ENCODE measurements around the gene RPSA. TPM values are rescaled to one million over a fixed set of nuclear protein-coding genes. Genes with fewer than 3 reads are reported as not detected.
A peak's percentile ranks its signal among the peaks of the same experiment; 100 is the strongest.
"Not testable (repeated sequence)": the region's sequence is repeated elsewhere in the genome, so short reads cannot be mapped to it uniquely, and the experiment has no call there.

Gene RPSA
- 1,043 and 1,269 TPM in 2 replicates for total RNA-seq (2012; rRNA removed)

DNA sequence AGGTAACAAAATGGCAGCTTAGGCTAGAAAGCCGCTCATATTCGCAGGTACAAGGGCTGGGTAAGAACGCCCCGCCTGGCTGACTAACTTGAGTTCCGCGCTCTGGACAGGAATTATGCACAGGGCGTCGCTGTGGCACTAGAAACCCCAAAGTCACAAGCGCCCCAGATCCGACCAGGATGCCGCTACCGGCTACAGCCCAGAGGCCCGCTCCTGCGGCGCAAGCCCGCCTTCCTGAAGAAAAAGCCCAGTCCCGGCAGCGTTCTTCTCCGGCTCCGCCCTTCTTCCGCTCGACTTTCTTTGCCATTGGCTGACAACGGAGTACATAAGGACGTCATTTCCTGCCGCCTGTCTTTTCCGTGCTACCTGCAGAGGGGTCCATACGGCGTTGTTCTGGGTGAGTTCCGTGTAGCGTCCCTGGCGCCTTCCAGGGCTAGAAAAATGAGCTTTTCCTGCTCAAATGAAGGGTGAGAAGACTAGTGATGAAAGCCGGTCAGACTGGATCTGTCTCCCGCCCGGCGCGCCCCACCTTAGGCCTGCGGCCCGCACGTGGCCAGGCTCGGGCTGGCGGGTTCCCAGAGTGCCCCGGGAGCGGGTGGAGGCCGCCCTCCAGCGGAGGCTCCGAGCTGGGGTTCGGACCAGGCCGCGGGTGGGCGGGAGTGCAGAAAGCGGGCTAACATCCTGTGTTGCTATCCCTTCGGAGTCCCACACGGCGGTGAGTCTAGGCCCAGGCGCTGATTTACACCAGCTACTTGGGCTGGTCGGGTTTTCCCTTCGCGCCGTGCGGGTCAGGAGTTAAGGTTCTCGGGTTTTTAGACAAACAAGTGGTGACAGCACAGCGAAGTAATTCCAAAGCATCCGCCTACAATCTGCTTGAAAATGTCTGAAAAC is at the start of gene RPSA:
Gene RPSA (plus strand): TSS at position 353 of the 891 bp plus-strand sequence. CDS start 934 bp downstream, outside the sequence.
- Histone ChIP-seq H3K9ac (ENCODE audit: low read depth, low read length) (peak within 1 kb of the TSS; percentile 92), H3K9me3 (replicated peaks; ENCODE audit: low read length) (no peaks in the 10 kb centered on the region), H3K4me1 (ENCODE audit: control insufficient read depth, insufficient read depth, low read length) (peaks cover 10% of the 10 kb centered on the region), H3K36me3 (ENCODE audit: insufficient read depth, low read length) (peaks cover 44% of the 10 kb centered on the region), H3K4me2 (ENCODE audit: low read length) (peak within 1 kb of the TSS; percentile 94), H3K27me3 (ENCODE audit: control insufficient read depth, insufficient read depth, low read length) (no peaks in the 10 kb centered on the region), H3K4me3 (ENCODE audit: low read length) (peak within 1 kb of the TSS; percentile 86)

- no peak overlapping the region for H3K4me2 ChIP-seq (ENCODE audit: low read length)
- no peaks in the 10 kb centered on the region for H3K4me1 ChIP-seq (ENCODE audit: control insufficient read depth, insufficient read depth, low read length)
- H3K9ac ChIP-seq (ENCODE audit: low read depth, low read length) = no peak overlapping the region
- H3K4me3 ChIP-seq (ENCODE audit: low read length) = no peak overlapping the region
- no peaks in the 10 kb centered on the region for H3K36me3 ChIP-seq (ENCODE audit: insufficient read depth, low read length)
- no peaks in the 10 kb centered on the region for H3K9me3 ChIP-seq (replicated peaks; ENCODE audit: low read length)
- H3K27me3 ChIP-seq (ENCODE audit: control insufficient read depth, insufficient read depth, low read length) = peaks cover 7% of the 10 kb centered on the region
Observed at GRCh38 chr3:39358333-39358732, 48.2 kb upstream of the RPSA start.

DNA sequence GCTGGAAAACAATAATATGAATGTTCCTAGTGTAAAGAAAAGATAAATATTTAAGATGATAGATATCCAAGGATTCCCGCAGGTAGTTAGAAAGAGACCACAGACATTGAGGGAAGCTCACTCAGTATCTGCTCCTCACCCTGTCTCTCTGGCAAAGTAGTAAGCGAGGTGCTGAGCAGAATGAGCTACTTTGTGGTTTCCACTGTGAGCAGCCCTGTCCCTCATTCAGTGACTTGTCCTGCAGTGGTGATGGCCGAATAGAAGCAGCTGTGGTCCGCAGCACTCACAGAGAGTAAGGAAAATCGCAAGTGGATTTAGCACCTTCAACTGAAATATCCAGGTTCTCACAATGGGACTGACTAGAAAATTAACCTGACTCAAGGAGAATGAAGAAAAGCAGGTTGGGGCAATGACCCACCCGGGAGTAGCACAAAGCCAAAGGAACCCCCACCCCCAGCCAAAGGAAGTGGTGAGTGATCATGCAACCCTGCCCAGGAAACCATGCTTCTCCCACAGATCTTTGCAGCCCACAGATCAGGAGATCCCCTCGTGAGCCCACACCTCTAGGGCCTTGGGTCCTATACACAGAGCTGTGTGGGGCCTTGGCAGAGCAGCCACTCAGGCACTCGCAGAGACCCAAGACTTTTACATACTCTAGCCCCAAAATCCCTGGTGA is 45.1 kb upstream of the RPSA start:
- H3K9me3 ChIP-seq (replicated peaks; ENCODE audit: low read length) = no peaks in the 10 kb centered on the region
- H3K4me2 ChIP-seq (ENCODE audit: low read length) = no peak overlapping the region
- H3K36me3 ChIP-seq (ENCODE audit: insufficient read depth, low read length) = no peaks in the 10 kb centered on the region
- H3K27me3 ChIP-seq (ENCODE audit: control insufficient read depth, insufficient read depth, low read length) = peaks cover 3% of the 10 kb centered on the region
- H3K4me3 ChIP-seq (ENCODE audit: low read length) = no peak overlapping the region
- H3K4me1 ChIP-seq (ENCODE audit: control insufficient read depth, insufficient read depth, low read length) = no peaks in the 10 kb centered on the region
- H3K9ac ChIP-seq (ENCODE audit: low read depth, low read length) = no peak overlapping the region

DNA sequence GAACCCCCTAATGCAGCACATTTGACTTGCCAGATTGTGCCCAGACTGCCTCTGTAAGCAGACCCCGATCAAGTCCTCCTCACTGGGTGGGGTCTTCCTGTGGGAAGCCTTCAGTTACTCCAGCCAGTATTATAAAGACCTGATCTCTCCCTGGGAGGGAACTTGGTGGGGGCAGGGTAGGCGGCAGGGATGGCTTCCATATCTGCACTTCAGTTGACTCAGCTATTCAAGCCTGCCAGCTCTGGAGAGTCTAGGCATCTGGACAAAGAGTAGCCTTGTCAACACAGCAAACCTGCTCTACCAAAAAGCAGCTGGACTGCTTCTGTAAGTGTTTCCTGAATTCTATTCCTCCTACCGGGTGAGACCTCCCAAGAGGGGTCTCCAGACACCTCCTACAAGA is 44.3 kb upstream of the RPSA start:
- Histone ChIP-seq H3K9me3 (replicated peaks; ENCODE audit: low read length) (no peaks in the 10 kb centered on the region), H3K9ac (ENCODE audit: low read depth, low read length) (no peak overlapping the region), H3K4me3 (ENCODE audit: low read length) (no peak overlapping the region)

DNA sequence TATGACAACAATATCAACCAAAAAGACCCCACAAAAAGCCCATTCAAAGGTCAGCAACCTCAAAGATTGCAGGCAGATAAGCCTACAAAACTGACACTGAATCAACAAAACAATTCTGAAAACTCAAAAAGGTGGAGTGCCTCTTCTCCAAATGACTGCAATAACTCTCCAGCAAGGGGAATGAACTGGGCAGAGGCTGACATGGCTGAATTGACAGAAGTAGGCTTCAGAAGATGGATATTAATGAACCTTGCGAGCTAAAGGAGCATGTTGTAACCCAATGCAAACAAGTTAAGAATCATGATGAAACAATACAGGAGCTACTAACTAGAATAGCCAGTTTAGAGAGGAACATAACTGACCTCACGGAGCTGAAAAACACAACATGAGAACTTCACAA is 43.7 kb upstream of the RPSA start:
- Histone ChIP-seq H3K4me2 (ENCODE audit: low read length) (no peak overlapping the region), H3K9ac (ENCODE audit: low read depth, low read length) (no peak overlapping the region), H3K9me3 (replicated peaks; ENCODE audit: low read length) (no peaks in the 10 kb centered on the region), H3K4me1 (ENCODE audit: control insufficient read depth, insufficient read depth, low read length) (no peaks in the 10 kb centered on the region), H3K27me3 (ENCODE audit: control insufficient read depth, insufficient read depth, low read length) (peaks cover 3% of the 10 kb centered on the region), H3K4me3 (ENCODE audit: low read length) (no peak overlapping the region), H3K36me3 (ENCODE audit: insufficient read depth, low read length) (no peaks in the 10 kb centered on the region)

More for the DNA sequence above, 44.3 kb upstream of the RPSA start:
- Histone ChIP-seq H3K36me3 (ENCODE audit: insufficient read depth, low read length) (no peaks in the 10 kb centered on the region), H3K4me1 (ENCODE audit: control insufficient read depth, insufficient read depth, low read length) (no peaks in the 10 kb centered on the region), H3K27me3 (ENCODE audit: control insufficient read depth, insufficient read depth, low read length) (peaks cover 3% of the 10 kb centered on the region), H3K4me2 (ENCODE audit: low read length) (no peak overlapping the region)

- not testable (repeated sequence) for H3K4me1 ChIP-seq (ENCODE audit: control insufficient read depth, insufficient read depth, low read length); H3K36me3 ChIP-seq (ENCODE audit: insufficient read depth, low read length); H3K9me3 ChIP-seq (replicated peaks; ENCODE audit: low read length)
Observed at GRCh38 chr3:39370450-39370849, 36.1 kb upstream of the RPSA start.

GRCh38 chr3:39372833-39373232 is 33.7 kb upstream of the RPSA start:
- Histone ChIP-seq H3K4me2 (ENCODE audit: low read length) (no peak overlapping the region), H3K4me1 (ENCODE audit: control insufficient read depth, insufficient read depth, low read length) (no peaks in the 10 kb centered on the region), H3K4me3 (ENCODE audit: low read length) (no peak overlapping the region), H3K9ac (ENCODE audit: low read depth, low read length) (no peak overlapping the region), H3K36me3 (ENCODE audit: insufficient read depth, low read length) (no peaks in the 10 kb centered on the region), H3K27me3 (ENCODE audit: control insufficient read depth, insufficient read depth, low read length) (peaks cover 7% of the 10 kb centered on the region), H3K9me3 (replicated peaks; ENCODE audit: low read length) (no peaks in the 10 kb centered on the region)

More at GRCh38 chr3:39370450-39370849, 36.1 kb upstream of the RPSA start:
- not testable (repeated sequence) for H3K4me3 ChIP-seq (ENCODE audit: low read length); H3K9ac ChIP-seq (ENCODE audit: low read depth, low read length); H3K4me2 ChIP-seq (ENCODE audit: low read length); H3K27me3 ChIP-seq (ENCODE audit: control insufficient read depth, insufficient read depth, low read length)

- H3K4me2 ChIP-seq (ENCODE audit: low read length) = no peak overlapping the region
- no peaks in the 10 kb centered on the region for H3K9me3 ChIP-seq (replicated peaks; ENCODE audit: low read length)
- no peak overlapping the region for H3K9ac ChIP-seq (ENCODE audit: low read depth, low read length)
- H3K27me3 ChIP-seq (ENCODE audit: control insufficient read depth, insufficient read depth, low read length) = peaks cover 9% of the 10 kb centered on the region
- H3K4me1 ChIP-seq (ENCODE audit: control insufficient read depth, insufficient read depth, low read length) = no peaks in the 10 kb centered on the region
- H3K4me3 ChIP-seq (ENCODE audit: low read length) = no peak overlapping the region
- no peaks in the 10 kb centered on the region for H3K36me3 ChIP-seq (ENCODE audit: insufficient read depth, low read length)
Observed at GRCh38 chr3:39376959-39377634, 29.4 kb upstream of the RPSA start.

- Histone ChIP-seq H3K9ac (ENCODE audit: low read depth, low read length) (no peak overlapping the region), H3K4me2 (ENCODE audit: low read length) (no peak overlapping the region), H3K4me1 (ENCODE audit: control insufficient read depth, insufficient read depth, low read length) (peaks cover 3% of the 10 kb centered on the region), H3K36me3 (ENCODE audit: insufficient read depth, low read length) (no peaks in the 10 kb centered on the region), H3K27me3 (ENCODE audit: control insufficient read depth, insufficient read depth, low read length) (peaks cover 8% of the 10 kb centered on the region), H3K4me3 (ENCODE audit: low read length) (no peak overlapping the region), H3K9me3 (replicated peaks; ENCODE audit: low read length) (no peaks in the 10 kb centered on the region)
Observed at GRCh38 chr3:39378088-39378487, 28.4 kb upstream of the RPSA start.

DNA sequence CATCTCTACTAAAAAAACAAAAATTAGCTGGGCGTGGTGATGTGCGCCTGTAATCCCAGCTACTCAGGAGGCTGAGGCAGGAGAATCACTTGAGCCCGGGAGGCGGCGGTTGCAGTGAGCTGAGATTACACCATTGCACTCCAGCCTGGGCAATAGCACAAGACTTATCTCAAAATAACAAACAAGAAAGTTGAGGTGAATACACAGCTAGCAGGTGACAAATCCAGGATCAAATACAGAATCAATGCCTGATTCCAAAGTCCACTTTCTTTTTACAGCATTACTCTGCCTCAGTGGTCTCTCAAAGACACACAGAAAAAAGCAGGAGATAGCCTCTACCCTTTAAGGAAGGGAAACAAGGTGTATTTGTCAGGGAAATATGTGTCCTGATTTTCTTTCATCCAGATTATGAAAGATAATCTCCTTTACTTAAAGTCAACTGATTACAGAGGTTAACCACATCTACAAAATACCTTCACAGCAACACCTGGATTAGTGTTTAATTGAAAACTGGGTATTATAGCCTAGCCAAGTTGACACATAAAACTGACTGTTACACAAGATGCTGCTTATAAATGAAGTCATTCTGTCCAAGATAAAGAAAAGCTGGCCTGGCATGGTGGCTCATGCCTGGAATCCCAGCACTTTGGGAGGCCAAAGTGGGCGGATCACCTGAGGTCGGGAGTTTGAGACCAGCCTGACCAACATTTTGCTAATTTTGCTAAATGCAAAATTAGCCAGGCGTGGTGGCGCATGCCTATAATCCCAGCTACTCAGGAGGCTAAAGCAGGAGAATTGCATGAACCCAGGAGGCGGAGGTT is 27.4 kb upstream of the RPSA start:
- no peak overlapping the region for H3K4me3 ChIP-seq (ENCODE audit: low read length)
- peaks cover 3% of the 10 kb centered on the region for H3K4me1 ChIP-seq (ENCODE audit: control insufficient read depth, insufficient read depth, low read length)
- peaks cover 3% of the 10 kb centered on the region for H3K27me3 ChIP-seq (ENCODE audit: control insufficient read depth, insufficient read depth, low read length)
- H3K36me3 ChIP-seq (ENCODE audit: insufficient read depth, low read length) = no peaks in the 10 kb centered on the region
- H3K9me3 ChIP-seq (replicated peaks; ENCODE audit: low read length) = no peaks in the 10 kb centered on the region
- H3K4me2 ChIP-seq (ENCODE audit: low read length) = no peak overlapping the region
- H3K9ac ChIP-seq (ENCODE audit: low read depth, low read length) = no peak overlapping the region

- H3K9me3 ChIP-seq (replicated peaks; ENCODE audit: low read length) = no peaks in the 10 kb centered on the region
- H3K4me1 ChIP-seq (ENCODE audit: control insufficient read depth, insufficient read depth, low read length) = peaks cover 7% of the 10 kb centered on the region
- no peak overlapping the region for H3K4me2 ChIP-seq (ENCODE audit: low read length)
- H3K36me3 ChIP-seq (ENCODE audit: insufficient read depth, low read length) = no peaks in the 10 kb centered on the region
- no peak overlapping the region for H3K9ac ChIP-seq (ENCODE audit: low read depth, low read length)
- H3K4me3 ChIP-seq (ENCODE audit: low read length) = no peak overlapping the region
- peaks cover 3% of the 10 kb centered on the region for H3K27me3 ChIP-seq (ENCODE audit: control insufficient read depth, insufficient read depth, low read length)
Observed at GRCh38 chr3:39379778-39380155, 26.8 kb upstream of the RPSA start.

Measured in skeletal muscle satellite cell (primary cell).